ENCODE data around the gene OLIG3.

DNA sequence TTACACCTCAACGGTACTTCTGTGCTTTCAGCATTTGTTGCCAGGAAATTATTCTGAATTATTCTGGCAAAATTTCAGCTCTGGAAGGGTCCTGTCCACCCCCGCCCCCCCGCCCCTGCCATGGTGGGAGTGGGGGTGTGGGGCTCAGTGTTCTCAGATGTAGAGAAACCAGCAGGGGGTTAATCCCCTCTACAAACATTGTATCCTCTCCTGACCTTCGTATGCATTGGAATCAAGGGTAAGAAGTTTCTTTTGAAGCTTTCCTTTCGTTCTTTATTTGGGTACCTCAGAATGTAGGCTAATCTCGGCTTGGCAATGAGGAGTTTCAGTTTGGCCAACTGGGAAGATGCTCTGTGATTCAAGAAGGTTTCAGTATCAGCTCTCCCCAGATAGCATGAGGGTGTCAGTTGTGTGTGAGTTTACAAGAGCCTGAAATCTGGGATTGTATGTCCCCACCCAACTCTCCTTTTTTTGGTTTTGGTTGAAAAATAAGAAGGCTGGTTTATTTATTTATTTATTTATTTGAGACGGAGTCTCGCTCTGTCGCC, 25.5 kb upstream of the OLIG3 start:
- TF ChIP-seq, protein P1, sequence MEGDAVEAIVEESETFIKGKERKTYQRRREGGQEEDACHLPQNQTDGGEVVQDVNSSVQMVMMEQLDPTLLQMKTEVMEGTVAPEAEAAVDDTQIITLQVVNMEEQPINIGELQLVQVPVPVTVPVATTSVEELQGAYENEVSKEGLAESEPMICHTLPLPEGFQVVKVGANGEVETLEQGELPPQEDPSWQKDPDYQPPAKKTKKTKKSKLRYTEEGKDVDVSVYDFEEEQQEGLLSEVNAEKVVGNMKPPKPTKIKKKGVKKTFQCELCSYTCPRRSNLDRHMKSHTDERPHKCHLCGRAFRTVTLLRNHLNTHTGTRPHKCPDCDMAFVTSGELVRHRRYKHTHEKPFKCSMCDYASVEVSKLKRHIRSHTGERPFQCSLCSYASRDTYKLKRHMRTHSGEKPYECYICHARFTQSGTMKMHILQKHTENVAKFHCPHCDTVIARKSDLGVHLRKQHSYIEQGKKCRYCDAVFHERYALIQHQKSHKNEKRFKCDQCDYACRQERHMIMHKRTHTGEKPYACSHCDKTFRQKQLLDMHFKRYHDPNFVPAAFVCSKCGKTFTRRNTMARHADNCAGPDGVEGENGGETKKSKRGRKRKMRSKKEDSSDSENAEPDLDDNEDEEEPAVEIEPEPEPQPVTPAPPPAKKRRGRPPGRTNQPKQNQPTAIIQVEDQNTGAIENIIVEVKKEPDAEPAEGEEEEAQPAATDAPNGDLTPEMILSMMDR (conservative IDR thresholded peaks at IDR 0.05; ENCODE audit: low read length) = no peak
- no peak for TF ChIP-seq EZH2phosphoT487 (IDR thresholded peaks at IDR 0.05; ENCODE audit: borderline replicate concordance)

Measured in Loucy (cell line).